ENCODE results near the gene NMNAT2.
A peak's percentile ranks its signal among the peaks of the same experiment; 100 is the strongest.

Gene NMNAT2

GRCh38 chr1:183235503-183235902 is 182.7 kb downstream of the NMNAT2 start:
- no peak for TF ChIP-seq POLR2AphosphoS5 (IDR thresholded peaks at IDR 0.05; ENCODE audit: low read depth, low read length)
- no peak for TF ChIP-seq FOXP2 (optimal IDR thresholded peaks at IDR 0.05; ENCODE audit: borderline replicate concordance, extremely low read depth, extremely low read length, insufficient read depth)
- TF ChIP-seq REST (IDR thresholded peaks at IDR 0.05; ENCODE audit: insufficient read depth in 1 of 2, low read depth in 2 of 2, low read length in 2 of 2): no peak
- TF ChIP-seq TAF1 (IDR thresholded peaks at IDR 0.05; ENCODE audit: borderline replicate concordance, insufficient read depth, low read length): no peak
- no peak for TF ChIP-seq SIN3A (IDR thresholded peaks at IDR 0.05; ENCODE audit: borderline replicate concordance, insufficient read depth, low read length)

GRCh38 chr1:183234660-183235476 is 183.3 kb downstream of the NMNAT2 start:
- TF ChIP-seq TAF1 (IDR thresholded peaks at IDR 0.05; ENCODE audit: borderline replicate concordance, insufficient read depth, low read length) (no peak), REST (IDR thresholded peaks at IDR 0.05; ENCODE audit: insufficient read depth in 1 of 2, low read depth in 2 of 2, low read length in 2 of 2) (no peak), FOXP2 (optimal IDR thresholded peaks at IDR 0.05; ENCODE audit: borderline replicate concordance, extremely low read depth, extremely low read length, insufficient read depth) (no peak), POLR2AphosphoS5 (IDR thresholded peaks at IDR 0.05; ENCODE audit: low read depth, low read length) (no peak), SIN3A (IDR thresholded peaks at IDR 0.05; ENCODE audit: borderline replicate concordance, insufficient read depth, low read length) (peak; percentile 72; the same call in 1 of the 2 replicates)

GRCh38 chr1:183233113-183233512 is 185.1 kb downstream of the NMNAT2 start:
- TF ChIP-seq FOXP2 (optimal IDR thresholded peaks at IDR 0.05; ENCODE audit: borderline replicate concordance, extremely low read depth, extremely low read length, insufficient read depth) (no peak), TAF1 (IDR thresholded peaks at IDR 0.05; ENCODE audit: borderline replicate concordance, insufficient read depth, low read length) (no peak), POLR2AphosphoS5 (IDR thresholded peaks at IDR 0.05; ENCODE audit: low read depth, low read length) (no peak)

DNA sequence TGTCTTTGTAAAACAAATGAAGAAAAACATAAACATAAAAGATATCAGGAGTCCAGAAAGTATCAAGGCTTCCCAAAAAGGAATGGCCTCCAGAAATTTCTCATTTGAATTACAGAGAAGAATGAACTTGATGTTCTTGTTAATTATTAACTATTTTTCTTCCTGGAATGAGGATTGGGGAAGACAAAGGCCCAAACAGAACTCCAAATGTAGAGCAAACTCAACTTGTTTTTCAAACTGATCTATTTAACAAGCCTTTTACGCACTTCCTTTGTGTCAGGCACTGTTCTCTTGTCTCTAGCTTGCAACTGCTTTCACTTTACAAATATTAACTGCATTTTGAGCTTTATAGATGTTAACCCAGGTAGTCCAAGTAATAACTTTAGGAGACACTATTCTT is 186.6 kb downstream of the NMNAT2 start:
- TF ChIP-seq FOXP2 (optimal IDR thresholded peaks at IDR 0.05; ENCODE audit: borderline replicate concordance, extremely low read depth, extremely low read length, insufficient read depth) (no peak), REST (IDR thresholded peaks at IDR 0.05; ENCODE audit: insufficient read depth in 1 of 2, low read depth in 2 of 2, low read length in 2 of 2) (no peak), SIN3A (IDR thresholded peaks at IDR 0.05; ENCODE audit: borderline replicate concordance, insufficient read depth, low read length) (no peak), TAF1 (IDR thresholded peaks at IDR 0.05; ENCODE audit: borderline replicate concordance, insufficient read depth, low read length) (no peak), POLR2AphosphoS5 (IDR thresholded peaks at IDR 0.05; ENCODE audit: low read depth, low read length) (no peak)

- no peak for TF ChIP-seq POLR2AphosphoS5 (IDR thresholded peaks at IDR 0.05; ENCODE audit: low read depth, low read length)
- TF ChIP-seq REST (IDR thresholded peaks at IDR 0.05; ENCODE audit: insufficient read depth in 1 of 2, low read depth in 2 of 2, low read length in 2 of 2): no peak
- TF ChIP-seq SIN3A (IDR thresholded peaks at IDR 0.05; ENCODE audit: borderline replicate concordance, insufficient read depth, low read length): no peak
- no peak for TF ChIP-seq FOXP2 (optimal IDR thresholded peaks at IDR 0.05; ENCODE audit: borderline replicate concordance, extremely low read depth, extremely low read length, insufficient read depth)
Observed at GRCh38 chr1:183230413-183230812, 187.8 kb downstream of the NMNAT2 start.

Data from PFSK-1 (cell line).